ENCODE measurements around the gene PGM5.

DNA sequence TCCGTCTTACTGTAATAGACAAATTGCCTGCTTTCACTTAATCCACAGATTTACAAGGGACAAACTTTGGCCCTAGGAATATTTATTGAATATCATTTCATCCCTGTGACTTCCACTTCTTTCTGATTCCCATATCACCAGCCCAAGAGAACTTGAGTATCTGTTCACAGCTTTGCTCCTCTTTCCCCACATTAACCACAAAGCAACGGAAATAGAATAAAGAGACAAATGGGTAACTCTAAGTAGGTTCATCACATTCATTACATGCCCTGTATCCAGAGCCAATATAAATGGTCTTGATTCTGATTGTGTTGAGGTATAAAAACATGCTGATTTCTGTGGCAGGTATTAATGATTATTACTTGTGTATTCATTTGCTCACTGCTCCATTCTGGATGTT lies 142.4 kb downstream of the PGM5 start:
- TF ChIP-seq, protein P1, sequence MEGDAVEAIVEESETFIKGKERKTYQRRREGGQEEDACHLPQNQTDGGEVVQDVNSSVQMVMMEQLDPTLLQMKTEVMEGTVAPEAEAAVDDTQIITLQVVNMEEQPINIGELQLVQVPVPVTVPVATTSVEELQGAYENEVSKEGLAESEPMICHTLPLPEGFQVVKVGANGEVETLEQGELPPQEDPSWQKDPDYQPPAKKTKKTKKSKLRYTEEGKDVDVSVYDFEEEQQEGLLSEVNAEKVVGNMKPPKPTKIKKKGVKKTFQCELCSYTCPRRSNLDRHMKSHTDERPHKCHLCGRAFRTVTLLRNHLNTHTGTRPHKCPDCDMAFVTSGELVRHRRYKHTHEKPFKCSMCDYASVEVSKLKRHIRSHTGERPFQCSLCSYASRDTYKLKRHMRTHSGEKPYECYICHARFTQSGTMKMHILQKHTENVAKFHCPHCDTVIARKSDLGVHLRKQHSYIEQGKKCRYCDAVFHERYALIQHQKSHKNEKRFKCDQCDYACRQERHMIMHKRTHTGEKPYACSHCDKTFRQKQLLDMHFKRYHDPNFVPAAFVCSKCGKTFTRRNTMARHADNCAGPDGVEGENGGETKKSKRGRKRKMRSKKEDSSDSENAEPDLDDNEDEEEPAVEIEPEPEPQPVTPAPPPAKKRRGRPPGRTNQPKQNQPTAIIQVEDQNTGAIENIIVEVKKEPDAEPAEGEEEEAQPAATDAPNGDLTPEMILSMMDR (IDR thresholded peaks at IDR 0.05; ENCODE audit: low read length) = no peak
- no peak for TF ChIP-seq EZH2 (optimal IDR thresholded peaks at IDR 0.05; ENCODE audit: low read depth, low read length)
- TF ChIP-seq EZH2phosphoT487 (IDR thresholded peaks at IDR 0.05; ENCODE audit: low read length) = no peak

All from MM.1S (cell line).